ENCODE measurements around the gene LLGL1.
A peak's percentile ranks its signal among the peaks of the same experiment; 100 is the strongest.

LLGL1 gene

GRCh38 chr17:18253947-18254821, 28.7 kb downstream of the LLGL1 start:
- no peak for DNase-seq

- no peak for DNase-seq
These were observed 29.6 kb downstream of the LLGL1 start for GRCh38 chr17:18254888-18255649.

- no peak for DNase-seq
These were observed 30.9 kb downstream of the LLGL1 start for GRCh38 chr17:18256351-18256750.

DNA sequence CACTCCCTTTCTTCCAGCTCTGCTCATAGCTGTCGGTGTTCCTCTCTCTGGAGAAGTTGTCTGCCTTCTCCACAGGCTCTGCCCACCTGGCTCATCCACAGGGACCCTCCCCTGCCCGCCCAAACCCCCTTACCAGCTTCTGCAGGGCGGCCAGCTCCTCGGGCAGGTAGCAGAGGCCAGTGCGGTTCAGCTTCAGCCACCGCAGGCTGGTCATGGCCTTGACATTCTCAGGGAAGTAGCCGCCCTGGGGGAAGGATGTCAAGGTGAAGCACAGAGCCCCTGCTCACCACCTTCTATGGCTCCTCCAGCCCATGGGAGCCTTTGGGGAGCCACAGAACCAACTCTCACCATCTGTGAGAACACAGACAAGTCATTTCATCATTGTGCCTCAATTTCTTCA, 31.3 kb downstream of the LLGL1 start:
- no peak for DNase-seq

GRCh38 chr17:18257268-18257981, 32.0 kb downstream of the LLGL1 start:
- DNase-seq = no peak

- DNase-seq = peak; percentile 2
These were observed 32.5 kb downstream of the LLGL1 start for GRCh38 chr17:18257982-18258355.

GRCh38 chr17:18258356-18259038, 33.1 kb downstream of the LLGL1 start, which contains the start of gene FLII:
Gene FLII (minus strand): TSS chr17:18258738. CDS start chr17:18258690, 48 bp downstream.
- no peak for DNase-seq

DNA sequence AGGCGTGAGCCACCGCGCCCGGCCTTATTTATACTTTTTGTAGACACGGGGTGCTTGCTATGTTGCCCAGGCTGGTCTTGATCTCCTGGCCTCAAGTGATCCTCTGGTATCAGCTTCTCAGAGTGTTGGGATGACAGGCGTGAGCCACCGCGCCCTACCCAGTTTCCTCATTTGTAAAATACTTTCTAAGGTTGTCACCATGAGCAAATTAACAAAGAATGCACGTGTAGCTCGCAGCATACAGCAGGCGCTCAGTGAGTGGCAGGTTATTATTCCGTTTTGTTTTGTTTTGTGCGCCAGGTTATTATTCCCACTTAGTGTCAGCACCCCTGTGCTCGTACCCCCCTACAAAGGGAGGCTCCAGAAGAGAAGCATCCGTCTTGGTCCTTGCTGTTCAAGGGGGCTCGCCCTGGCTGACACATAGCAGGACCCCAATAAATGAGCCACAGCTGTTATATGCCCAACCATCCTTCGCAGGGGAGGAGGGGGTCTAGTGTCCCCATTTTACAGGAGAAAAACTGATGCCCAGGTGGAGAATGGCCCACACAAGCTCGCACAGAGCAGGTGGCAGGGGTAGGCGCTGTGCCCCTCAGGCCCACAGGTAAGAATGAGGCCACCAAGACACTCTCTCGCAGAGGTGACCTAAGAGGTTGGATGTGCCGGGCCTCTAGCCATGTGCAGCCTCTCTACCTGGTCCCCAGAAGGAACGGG, 34.3 kb downstream of the LLGL1 start:
- no peak for DNase-seq

DNA sequence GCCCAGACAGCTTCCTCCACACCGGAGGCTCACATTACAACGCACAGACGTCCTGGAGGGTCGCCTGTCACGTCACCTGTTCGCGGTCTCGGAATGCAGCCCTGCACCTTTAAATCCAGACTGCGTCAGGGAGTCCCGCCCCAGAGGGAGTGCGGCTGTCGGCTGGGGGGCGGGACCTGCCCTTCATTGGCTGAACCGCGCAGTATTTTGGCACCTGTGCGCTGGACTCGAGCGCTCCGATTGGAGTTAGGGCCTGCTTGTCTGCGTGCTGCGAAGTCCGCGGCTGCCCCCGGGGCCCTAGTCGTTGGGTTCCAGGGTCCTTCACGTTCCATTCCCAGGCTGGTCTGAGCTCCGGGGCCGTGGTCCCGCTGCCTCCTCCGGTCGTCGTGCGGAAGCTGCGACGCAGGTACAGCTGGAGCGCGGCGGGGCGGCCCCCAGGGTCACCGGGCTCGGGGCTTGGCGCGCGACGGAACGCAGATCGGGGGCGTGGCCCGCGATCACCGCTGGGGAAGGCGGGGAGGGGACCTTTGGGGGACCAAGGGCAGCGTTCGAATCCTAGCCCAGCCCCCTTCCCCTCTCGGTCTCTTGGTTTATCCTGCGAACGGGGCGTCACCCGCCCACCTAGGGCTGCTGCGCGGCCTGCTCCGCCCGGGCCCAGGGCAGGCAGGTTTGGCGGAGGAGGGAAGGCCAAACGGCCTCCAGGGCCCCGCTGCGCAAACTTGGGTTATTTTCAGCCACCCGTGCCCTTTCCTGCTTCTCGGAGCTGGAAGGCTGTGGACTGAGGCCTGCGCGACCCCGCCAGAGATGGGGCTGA, 35.1 kb downstream of the LLGL1 start, which contains the start of gene MIEF2:
Gene MIEF2, plus strand, starts transcription at position 331 of the 814 bp plus-strand sequence. CDS start 2,059 bp downstream, outside the sequence.
- DNase-seq = peak; percentile 89

DNA sequence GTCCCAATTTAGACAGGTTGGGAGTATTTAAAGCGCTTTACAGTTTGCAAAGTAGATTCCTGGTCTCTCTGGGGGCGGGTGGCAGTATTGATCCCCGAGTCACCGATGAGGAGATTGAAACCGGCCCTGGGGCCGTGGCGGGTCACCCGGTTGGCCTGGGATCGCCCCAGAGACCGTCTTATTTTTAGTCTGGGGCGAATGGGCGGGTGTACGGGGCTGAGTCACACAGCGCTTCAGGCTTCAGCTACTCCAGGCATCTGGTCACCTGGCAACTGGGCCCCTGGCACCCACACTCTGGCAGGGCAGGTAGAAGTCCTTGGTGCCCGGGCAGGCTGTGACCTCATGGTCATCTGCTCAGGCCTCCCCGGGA, 35.7 kb downstream of the LLGL1 start:
- no peak for DNase-seq

GRCh38 chr17:18261659-18262058, 36.2 kb downstream of the LLGL1 start:
- no peak for DNase-seq

- no peak for DNase-seq
These were observed 36.7 kb downstream of the LLGL1 start for GRCh38 chr17:18262111-18262510.

DNA sequence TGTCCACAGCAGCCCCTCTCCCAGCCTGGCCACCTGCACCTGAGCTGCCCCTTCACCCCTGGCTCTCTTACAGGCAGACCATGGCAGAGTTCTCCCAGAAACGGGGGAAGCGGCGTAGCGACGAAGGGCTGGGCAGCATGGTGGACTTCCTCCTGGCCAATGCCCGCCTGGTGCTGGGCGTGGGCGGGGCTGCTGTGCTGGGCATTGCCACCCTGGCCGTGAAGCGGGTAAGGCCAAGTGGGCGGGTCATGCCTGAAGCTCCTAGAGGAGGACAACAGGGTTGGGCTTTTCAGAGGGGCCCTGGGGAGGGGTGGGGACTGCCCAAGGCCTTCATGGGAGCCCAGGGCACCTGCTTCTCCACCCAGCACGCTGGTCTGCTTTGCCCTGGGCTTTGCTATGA, 37.2 kb downstream of the LLGL1 start:
- no peak for DNase-seq

GRCh38 chr17:18263885-18264682, 38.6 kb downstream of the LLGL1 start:
- DNase-seq = no peak

- no peak for DNase-seq
These were observed 41.9 kb downstream of the LLGL1 start for GRCh38 chr17:18267366-18267765.

GRCh38 chr17:18267927-18268711, 42.7 kb downstream of the LLGL1 start:
- DNase-seq = no peak

GRCh38 chr17:18270046-18270931, 44.9 kb downstream of the LLGL1 start:
- no peak for DNase-seq

GRCh38 chr17:18277076-18277475, 51.6 kb downstream of the LLGL1 start:
- no peak for DNase-seq

Measured in NCI-H1092 treated with DMSO at 0.1 percent for 48 hours (cell line).